ENCODE data around the gene SLC6A13. TPM values are rescaled to one million over a fixed set of nuclear protein-coding genes. Genes with fewer than 3 reads are reported as not detected.

The SLC6A13 gene
- total and polyA plus RNA-seq, 2 of the 13 experiments (the other 11 are each of a cell fraction or from before 2014, with no cell fraction given): 0.05 to 0.15 TPM

- TF ChIP-seq, protein P1, sequence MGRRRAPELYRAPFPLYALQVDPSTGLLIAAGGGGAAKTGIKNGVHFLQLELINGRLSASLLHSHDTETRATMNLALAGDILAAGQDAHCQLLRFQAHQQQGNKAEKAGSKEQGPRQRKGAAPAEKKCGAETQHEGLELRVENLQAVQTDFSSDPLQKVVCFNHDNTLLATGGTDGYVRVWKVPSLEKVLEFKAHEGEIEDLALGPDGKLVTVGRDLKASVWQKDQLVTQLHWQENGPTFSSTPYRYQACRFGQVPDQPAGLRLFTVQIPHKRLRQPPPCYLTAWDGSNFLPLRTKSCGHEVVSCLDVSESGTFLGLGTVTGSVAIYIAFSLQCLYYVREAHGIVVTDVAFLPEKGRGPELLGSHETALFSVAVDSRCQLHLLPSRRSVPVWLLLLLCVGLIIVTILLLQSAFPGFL (CRISPR knock-in tag; IDR thresholded peaks at IDR 0.05): no peak
- TF ChIP-seq CSRNP2 (CRISPR knock-in tag; conservative IDR thresholded peaks at IDR 0.05; ENCODE audit: low read depth): no peak
- TF ChIP-seq ZNF253 (CRISPR knock-in tag; IDR thresholded peaks at IDR 0.05; ENCODE audit: borderline replicate concordance): no peak
- no peak for TF ChIP-seq ZIK1 (CRISPR knock-in tag; IDR thresholded peaks at IDR 0.05; ENCODE audit: borderline replicate concordance, low read depth)
- TF ChIP-seq CTCF (CRISPR knock-in tag; IDR thresholded peaks at IDR 0.05): 0 out of 2 replicates have a peak, but pooled peaks have one; percentile 26
- TF ChIP-seq PLRG1 (conservative IDR thresholded peaks at IDR 0.05): no peak
- no peak for TF ChIP-seq PRDM10 (CRISPR knock-in tag; IDR thresholded peaks at IDR 0.05; ENCODE audit: low read depth)
- TF ChIP-seq NCOA2 (CRISPR knock-in tag; IDR thresholded peaks at IDR 0.05): 0 out of 2 replicates have a peak, but pooled peaks have one; percentile 15
- TF ChIP-seq FOXA1 (IDR thresholded peaks at IDR 0.05): no peak
- no peak for TF ChIP-seq FOXA1 (CRISPR knock-in tag; IDR thresholded peaks at IDR 0.05)
- TF ChIP-seq JDP2 (CRISPR knock-in tag; IDR thresholded peaks at IDR 0.05; ENCODE audit: borderline replicate concordance): no peak
- TF ChIP-seq SNRNP70 (IDR thresholded peaks at IDR 0.05; ENCODE audit: low read depth, low read length): no peak
- TF ChIP-seq ZNF101 (CRISPR knock-in tag; IDR thresholded peaks at IDR 0.05; ENCODE audit: borderline replicate concordance, low read depth): no peak
- TF ChIP-seq NAIF1 (CRISPR knock-in tag; IDR thresholded peaks at IDR 0.05; ENCODE audit: borderline replicate concordance): no peak
- TF ChIP-seq EZH2 (conservative IDR thresholded peaks at IDR 0.05; ENCODE audit: low read depth, low read length): no peak
- no peak for TF ChIP-seq ISX (CRISPR knock-in tag; conservative IDR thresholded peaks at IDR 0.05)
- no peak for TF ChIP-seq GLI4 (CRISPR knock-in tag; IDR thresholded peaks at IDR 0.05; ENCODE audit: borderline replicate concordance)
- no peak for TF ChIP-seq ZNF7 (CRISPR knock-in tag; IDR thresholded peaks at IDR 0.05)
- no peak for TF ChIP-seq ZSCAN21 (CRISPR knock-in tag; IDR thresholded peaks at IDR 0.05; ENCODE audit: borderline replicate concordance)
- TF ChIP-seq TEF (CRISPR knock-in tag; IDR thresholded peaks at IDR 0.05): no peak
Observed at GRCh38 chr12:237026-237815, 25.4 kb downstream of the SLC6A13 start (continued).
